ENCODE results near the gene STRN4. TPM values are rescaled to one million over a fixed set of nuclear protein-coding genes. Genes with fewer than 3 reads are reported as not detected.
A peak's percentile ranks its signal among the peaks of the same experiment; 100 is the strongest.

STRN4 gene
- total RNA-seq, 1 donor from 2014 or later = 105 TPM

- DNase-seq (ENCODE audit: extremely low spot score, unreplicated experiment) = no peak
- Mint-ChIP-seq H3K27me3 (no peaks in the 10 kb centered on the region), H3K27ac (no peak overlapping the region), H3K4me3 (no peak overlapping the region), H3K9me3 (no peaks in the 10 kb centered on the region), H3K4me1 (ENCODE audit: unreplicated experiment) (peaks cover 22% of the 10 kb centered on the region), H3K36me3 (peaks cover 11% of the 10 kb centered on the region)
- TF ChIP-seq, protein P1, sequence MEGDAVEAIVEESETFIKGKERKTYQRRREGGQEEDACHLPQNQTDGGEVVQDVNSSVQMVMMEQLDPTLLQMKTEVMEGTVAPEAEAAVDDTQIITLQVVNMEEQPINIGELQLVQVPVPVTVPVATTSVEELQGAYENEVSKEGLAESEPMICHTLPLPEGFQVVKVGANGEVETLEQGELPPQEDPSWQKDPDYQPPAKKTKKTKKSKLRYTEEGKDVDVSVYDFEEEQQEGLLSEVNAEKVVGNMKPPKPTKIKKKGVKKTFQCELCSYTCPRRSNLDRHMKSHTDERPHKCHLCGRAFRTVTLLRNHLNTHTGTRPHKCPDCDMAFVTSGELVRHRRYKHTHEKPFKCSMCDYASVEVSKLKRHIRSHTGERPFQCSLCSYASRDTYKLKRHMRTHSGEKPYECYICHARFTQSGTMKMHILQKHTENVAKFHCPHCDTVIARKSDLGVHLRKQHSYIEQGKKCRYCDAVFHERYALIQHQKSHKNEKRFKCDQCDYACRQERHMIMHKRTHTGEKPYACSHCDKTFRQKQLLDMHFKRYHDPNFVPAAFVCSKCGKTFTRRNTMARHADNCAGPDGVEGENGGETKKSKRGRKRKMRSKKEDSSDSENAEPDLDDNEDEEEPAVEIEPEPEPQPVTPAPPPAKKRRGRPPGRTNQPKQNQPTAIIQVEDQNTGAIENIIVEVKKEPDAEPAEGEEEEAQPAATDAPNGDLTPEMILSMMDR (conservative IDR thresholded peaks at IDR 0.05) = no peak
Measured at GRCh38 chr19:46733690-46734292, 12.5 kb downstream of the STRN4 start.

- H3K27ac Mint-ChIP-seq = peak overlapping the region; percentile 39
- H3K36me3 Mint-ChIP-seq = peaks cover 11% of the 10 kb centered on the region
- no peak for DNase-seq (ENCODE audit: extremely low spot score, unreplicated experiment)
- peaks cover 26% of the 10 kb centered on the region for H3K4me1 Mint-ChIP-seq (ENCODE audit: unreplicated experiment)
- no peak overlapping the region for H3K4me3 Mint-ChIP-seq
- TF ChIP-seq, protein P1 (conservative IDR thresholded peaks at IDR 0.05) = no peak
- H3K27me3 Mint-ChIP-seq = no peaks in the 10 kb centered on the region
- no peaks in the 10 kb centered on the region for H3K9me3 Mint-ChIP-seq
Measured at GRCh38 chr19:46732966-46733689, 13.1 kb downstream of the STRN4 start.

GRCh38 chr19:46732172-46732938, 13.9 kb downstream of the STRN4 start:
- Mint-ChIP-seq H3K36me3 (peaks cover 11% of the 10 kb centered on the region), H3K9me3 (no peaks in the 10 kb centered on the region), H3K4me1 (ENCODE audit: unreplicated experiment) (peaks cover 22% of the 10 kb centered on the region), H3K4me3 (no peak overlapping the region), H3K27ac (no peak overlapping the region), H3K27me3 (no peaks in the 10 kb centered on the region)
- TF ChIP-seq, protein P1 (conservative IDR thresholded peaks at IDR 0.05) = no peak
- no peak for DNase-seq (ENCODE audit: extremely low spot score, unreplicated experiment)

DNA sequence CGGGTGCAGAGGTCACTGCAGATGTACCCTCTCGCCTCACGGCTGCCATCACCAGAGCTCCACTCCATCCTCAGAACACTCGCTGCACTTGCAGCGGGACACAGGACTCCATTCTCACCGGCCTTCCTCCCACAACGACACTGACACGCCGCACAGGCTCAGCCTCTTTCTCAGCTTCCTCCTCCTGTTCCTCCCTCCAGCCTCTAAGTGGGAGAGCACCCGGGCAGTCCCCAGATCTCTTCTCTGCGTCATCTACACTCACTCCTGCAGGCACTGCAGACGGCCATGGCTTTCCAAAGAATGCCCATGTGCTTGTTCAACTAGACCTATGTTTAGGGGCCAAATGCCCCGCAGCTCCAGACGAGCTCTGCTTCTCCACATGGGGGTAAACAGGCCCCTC, 14.7 kb downstream of the STRN4 start:
- TF ChIP-seq, protein P1 (conservative IDR thresholded peaks at IDR 0.05) = no peak
- DNase-seq (ENCODE audit: extremely low spot score, unreplicated experiment) = no peak
- H3K27ac Mint-ChIP-seq = peak overlapping the region; percentile 88
- H3K4me3 Mint-ChIP-seq = no peak overlapping the region
- H3K9me3 Mint-ChIP-seq = no peaks in the 10 kb centered on the region
- H3K4me1 Mint-ChIP-seq (ENCODE audit: unreplicated experiment) = peaks cover 22% of the 10 kb centered on the region
- peaks cover 11% of the 10 kb centered on the region for H3K36me3 Mint-ChIP-seq
- H3K27me3 Mint-ChIP-seq = no peaks in the 10 kb centered on the region

DNA sequence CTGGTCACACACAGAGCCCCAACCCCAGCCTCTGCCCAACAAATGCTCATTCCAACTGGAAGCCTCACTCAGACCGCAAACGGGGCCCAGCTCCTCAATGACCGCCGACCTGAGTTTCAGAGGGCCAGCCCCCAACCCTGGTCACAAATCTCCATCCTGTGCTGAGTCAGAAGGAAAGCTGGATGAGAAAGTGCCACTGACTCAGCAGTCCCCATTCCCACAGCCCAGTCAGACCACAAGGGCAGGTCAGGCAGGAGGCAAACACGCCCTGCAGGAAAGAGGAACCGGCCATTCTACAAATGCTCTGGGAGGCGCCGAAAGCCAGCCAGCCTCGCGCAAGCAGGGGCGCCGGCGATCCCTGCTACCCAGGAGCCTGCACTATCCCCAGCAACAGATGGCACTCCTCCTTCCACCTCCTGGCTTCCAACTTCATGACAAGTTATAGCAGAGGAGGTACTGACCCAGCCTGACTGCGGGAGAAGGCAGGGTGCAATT, 15.2 kb downstream of the STRN4 start:
- TF ChIP-seq, protein P1 (conservative IDR thresholded peaks at IDR 0.05) = no peak
- no peaks in the 10 kb centered on the region for H3K27me3 Mint-ChIP-seq
- peaks cover 22% of the 10 kb centered on the region for H3K4me1 Mint-ChIP-seq (ENCODE audit: unreplicated experiment)
- DNase-seq (ENCODE audit: extremely low spot score, unreplicated experiment) = no peak
- no peak overlapping the region for H3K4me3 Mint-ChIP-seq
- peak overlapping the region; percentile 88 for H3K27ac Mint-ChIP-seq
- no peaks in the 10 kb centered on the region for H3K9me3 Mint-ChIP-seq
- peaks cover 11% of the 10 kb centered on the region for H3K36me3 Mint-ChIP-seq
